IMR-90 (cell line): ENCODE measurements around the gene VIPR1. TPM values are rescaled to one million over a fixed set of nuclear protein-coding genes. Genes with fewer than 3 reads are reported as not detected.

Source experiments
- ATAC-seq: fragments of 200-7000 bp; cut with Tn5 transposase; 2 replicates; pipeline ENCODE4 v1.9.1; 2020; ENCODE audit warnings: low read depth, mild to moderate bottlenecking, moderate library complexity
- BruUV-seq: library from RNA; stranded (reverse); fragments of 400-500 nt; replicated peaks from 2 replicates; lab custom pipeline; 2021; lab: Mats Ljungman, UMichigan
- CTCF ChIA-PET: fragments of 300-600 bp; formaldehyde crosslinking; extraction: SDS; loops from one replicate; lab custom pipeline; 2021; ENCODE audit warnings: antibody characterized with exemption; lab: Yijun Ruan, JAX
- POLR2A ChIA-PET: fragments of 300-600 bp; sonication (Branson Sonifier 250); formaldehyde crosslinking; loops from one replicate; lab custom pipeline; 2022; ENCODE audit warnings: antibody characterized with exemption; ENCODE audit not compliant: unreplicated experiment; lab: Charles Lee
- DNase-seq: peaks from one replicate; pipeline ENCODE4 v3.0.0; 2013
- H2AFZ ChIP-seq: replicated peaks from 2 replicates; pipeline ENCODE3; 2013; ENCODE audit warnings: low read length, mild to moderate bottlenecking; ENCODE audit not compliant: poor library complexity
- H2AK5ac ChIP-seq: 2 replicates; pipeline ENCODE4 v1.6.1; 2013; ENCODE audit warnings: low read depth, low read length, inconsistent platforms
- H2AK9ac ChIP-seq: replicated peaks from 2 replicates; pipeline ENCODE3; 2013; ENCODE audit warnings: mild to moderate bottlenecking, low read depth, low read length, moderate library complexity; ENCODE audit not compliant: poor library complexity
- H2BK120ac ChIP-seq: 2 replicates; pipeline ENCODE4 v1.6.1; 2013; ENCODE audit warnings: low read depth, low read length, inconsistent platforms
- H2BK15ac ChIP-seq: 3 replicates; pipeline ENCODE4 v1.6.1; 2013; ENCODE audit warnings: low read depth, low read length, inconsistent platforms
- H2BK20ac ChIP-seq: 2 replicates; pipeline ENCODE4 v1.6.1; 2013; ENCODE audit warnings: low read depth, mild to moderate bottlenecking, inconsistent platforms, low read length, moderate library complexity
- H2BK5ac ChIP-seq: 2 replicates; pipeline ENCODE4 v1.6.1; 2013; ENCODE audit warnings: mild to moderate bottlenecking, low read depth, low read length, inconsistent platforms; ENCODE audit not compliant: poor library complexity, severe bottlenecking
- H3K14ac ChIP-seq: replicated peaks from 2 replicates; pipeline ENCODE4 v1.6.1; 2013; ENCODE audit warnings: low read depth, low read length, inconsistent platforms
- H3K18ac ChIP-seq: 2 replicates; pipeline ENCODE4 v1.6.1; 2013; ENCODE audit warnings: low read depth, low read length, control low read depth
- H3K23ac ChIP-seq: 2 replicates; pipeline ENCODE4 v1.6.1; 2013; ENCODE audit warnings: low read depth, low read length, inconsistent platforms
- H3K27ac ChIP-seq: 2 replicates; pipeline ENCODE4 v1.5.1; 2013; ENCODE audit warnings: mild to moderate bottlenecking, control low read depth, low read length; ENCODE audit not compliant: insufficient read depth
- H3K27me3 ChIP-seq: 2 replicates; pipeline ENCODE4 v1.6.1; 2013; ENCODE audit warnings: low read length; ENCODE audit not compliant: control insufficient read depth, insufficient read depth
- H3K36me3 ChIP-seq: 2 replicates; pipeline ENCODE4 v1.6.1; 2013; ENCODE audit warnings: low read length, mixed read lengths; ENCODE audit not compliant: control insufficient read depth, insufficient read depth
- H3K4ac ChIP-seq: 2 replicates; pipeline ENCODE4 v1.6.1; 2013; ENCODE audit warnings: low read depth, low read length, inconsistent platforms
- H3K4me1 ChIP-seq: 2 replicates; pipeline ENCODE4 v1.6.1; 2013; ENCODE audit warnings: low read length, mixed read lengths; ENCODE audit not compliant: control insufficient read depth, insufficient read depth
- H3K4me2 ChIP-seq: 2 replicates; pipeline ENCODE4 v1.6.1; 2013; ENCODE audit warnings: low read depth, mild to moderate bottlenecking, control low read depth, low read length, moderate library complexity
- H3K4me3 ChIP-seq: 2 replicates; pipeline ENCODE4 v1.5.1; 2013; ENCODE audit warnings: low read depth, mild to moderate bottlenecking, control low read depth, low read length, moderate library complexity; ENCODE audit not compliant: insufficient read depth
- H3K56ac ChIP-seq: 2 replicates; pipeline ENCODE4 v1.6.1; 2013; ENCODE audit warnings: low read length, inconsistent platforms; ENCODE audit not compliant: insufficient read depth; ENCODE audit errors: extremely low read depth
- H3K79me1 ChIP-seq, 2 experiments: 2 replicates each; pipeline ENCODE4 v1.6.1; 2013; ENCODE audit warnings: low read length in 2 of 2, inconsistent platforms in 1 of 2, low read depth in 1 of 2
- H3K9ac ChIP-seq: 2 replicates; pipeline ENCODE4 v1.6.1; 2013; ENCODE audit warnings: low read depth, low read length, control low read depth
- H3K9me1 ChIP-seq: 2 replicates; pipeline ENCODE4 v1.6.1; 2013; ENCODE audit warnings: low read length, inconsistent platforms; ENCODE audit not compliant: insufficient read depth
- H3K9me3 ChIP-seq: 2 replicates; pipeline ENCODE4 v1.6.1; 2013; ENCODE audit warnings: low read length; ENCODE audit not compliant: control insufficient read depth, insufficient read depth
- H4K20me1 ChIP-seq: 2 replicates; pipeline ENCODE4 v1.6.1; 2013; ENCODE audit warnings: low read length, inconsistent platforms; ENCODE audit not compliant: insufficient read depth
- H4K5ac ChIP-seq: 2 replicates; pipeline ENCODE4 v1.6.1; 2013; ENCODE audit warnings: mild to moderate bottlenecking, low read depth, low read length, control low read depth
- H4K8ac ChIP-seq, 2 experiments: 2 replicates each; pipeline ENCODE4 v1.6.1; 2013; ENCODE audit warnings: low read depth in 2 of 2, low read length in 2 of 2, control low read depth in 1 of 2, inconsistent platforms in 1 of 2
- H4K91ac ChIP-seq: 2 replicates; pipeline ENCODE4 v1.6.1; 2013; ENCODE audit warnings: low read depth, low read length, inconsistent platforms; ENCODE audit not compliant: insufficient read depth
- CEBPB ChIP-seq: IDR thresholded peaks from 2 replicates; pipeline ENCODE4 v1.6.1; 2012; ENCODE audit warnings: low read depth, low read length, improper control_type of control experiment
- ELK1 ChIP-seq: fragments of 150-350 bp; IDR thresholded peaks from 2 replicates; pipeline ENCODE4 v1.6.1; 2016; ENCODE audit warnings: low read depth, mild to moderate bottlenecking, low read length, moderate library complexity, borderline replicate concordance
- FOS ChIP-seq: fragments of 150-350 bp; IDR thresholded peaks from 2 replicates; pipeline ENCODE4 v1.6.1; 2016; ENCODE audit warnings: low read depth, low read length
- MAFK ChIP-seq: IDR thresholded peaks from 2 replicates; pipeline ENCODE4 v1.6.1; 2012; ENCODE audit warnings: low read depth, low read length, improper control_type of control experiment
- MAZ ChIP-seq: IDR thresholded peaks from 2 replicates; pipeline ENCODE4 v1.6.1; 2012; ENCODE audit warnings: low read depth, mild to moderate bottlenecking, low read length, improper control_type of control experiment, moderate library complexity, borderline replicate concordance
- MXI1 ChIP-seq: IDR thresholded peaks from 2 replicates; pipeline ENCODE4 v1.6.1; 2012; ENCODE audit warnings: low read depth, mild to moderate bottlenecking, low read length, moderate library complexity, borderline replicate concordance
- POLR2A ChIP-seq: IDR thresholded peaks from 2 replicates; pipeline ENCODE4 v1.6.1; 2012; ENCODE audit warnings: mild to moderate bottlenecking, low read depth, low read length
- SMC3 ChIP-seq: fragments of 150-350 bp; IDR thresholded peaks from 2 replicates; pipeline ENCODE4 v1.6.1; 2016; ENCODE audit warnings: low read depth, mild to moderate bottlenecking, antibody characterized with exemption, low read length, moderate library complexity
- WGBS, 2 experiments: methylation state at CpG; one replicate each; pipeline versions ENCODE4 v1.1.5 to v1.1.7; 2013; ENCODE audit warnings: missing lambda C conversion rate in 2 of 2; ENCODE audit not compliant: insufficient read length in 1 of 2; ENCODE audit errors: extremely low coverage in 2 of 2; 5-methylcytosine and 5-hydroxymethylcytosine counted together
- dilution Hi-C: fragments of 300-500 bp; cut with HindIII; formaldehyde crosslinking; loops from one replicate; pipeline ENCODE4 v1.14.3; 2018; ENCODE audit warnings: low sequenced_read_pairs; ENCODE audit not compliant: unreplicated experiment
- in situ Hi-C: fragments of 300-500 bp; cut with MboI; formaldehyde crosslinking; loops from 3 replicates; pipeline ENCODE4 v1.14.3; 2019; ENCODE audit warnings: low sequenced_read_pairs, inconsistent platforms, mixed read lengths
- intact Hi-C: fragments of 100-400 bp; cut with micrococcal nuclease; formaldehyde crosslinking; loops from 2 replicates; pipeline ENCODE4 v1.10.0; 2022
- polyA plus RNA-seq, 3 experiments: library from polyadenylated mRNA; depleted of rRNA; stranded (reverse); fragments of >200 nt; gene quantifications; 2 replicates each; pipeline ENCODE4 v1.2.3, GENCODE V29; 2012; ENCODE audit warnings: low replicate concordance in 1 of 3
- total RNA-seq: library from RNA; depleted of rRNA; stranded (reverse); fragments of >200 nt; gene quantifications from 2 replicates; pipeline ENCODE4 v1.2.3, GENCODE V29; 2012

The VIPR1 gene
- total and polyA plus RNA-seq, 2 of the 4 experiments (the other 2 are of a cell fraction) = not detected

- intact Hi-C loops (no loop called here), dilution Hi-C loops (no loop called here), in situ Hi-C loops (no loop called here)
- Histone ChIP-seq H2AK9ac (no peak overlapping the region), H3K56ac (no peak overlapping the region), H2BK20ac (no peak overlapping the region), H3K23ac (no peak overlapping the region), H3K4ac (no peak overlapping the region), H3K4me3 (no peak overlapping the region), H3K9me3 (no peaks in the 10 kb centered on the region), H3K9me1 (no peaks in the 10 kb centered on the region; the same call in 1 of the 2 replicates), H2AFZ (no peak overlapping the region), H4K8ac (no peak overlapping the region), H3K79me1 (no peaks in the 10 kb centered on the region), H3K4me1 (no peaks in the 10 kb centered on the region), H2BK120ac (no peak overlapping the region), H4K91ac (no peak overlapping the region), H3K27ac (no peak overlapping the region), H3K27me3 (peaks cover 8% of the 10 kb centered on the region), H4K5ac (no peak overlapping the region), H3K36me3 (no peaks in the 10 kb centered on the region), H2BK5ac (no peak overlapping the region), H2AK5ac (no peak overlapping the region), H3K14ac (no peak overlapping the region), H3K9ac (no peak overlapping the region), H3K18ac (no peak overlapping the region), H3K4me2 (no peak overlapping the region), H4K20me1 (no peaks in the 10 kb centered on the region), H2BK15ac (no peak overlapping the region)
- CTCF ChIA-PET = no interaction called here
- POLR2A ChIA-PET = no interaction called here
- no TSS peak for BruUV-seq
- TF ChIP-seq MAFK (no peak), SMC3 (no peak), POLR2A (no peak), FOS (no peak), CEBPB (no peak), MXI1 (no peak), MAZ (no peak), ELK1 (no peak)
- ATAC-seq (no peak), DNase-seq (no peak)
- WGBS, 2 experiments = 40% methylated on average over 1 of the region's 3 CpGs; no CpG with 5 or more reads in 1 of the 2 experiments
Observed at GRCh38 chr3:42493798-42494151, 8.7 kb upstream of the VIPR1 start.
